ENCODE measurements around the gene MAGEB18. TPM values are rescaled to one million over a fixed set of nuclear protein-coding genes. Genes with fewer than 3 reads are reported as not detected.
A peak's percentile ranks its signal among the peaks of the same experiment; 100 is the strongest.

MAGEB18 gene
- total RNA-seq (2014; rRNA removed; shearing (Covaris generic)) (not detected in 2 replicates), polyA plus RNA-seq (2016; fragmentation: Nextera tagmentation; extraction: Ambion mirVana) (not detected in 2 replicates)
- long read RNA-seq: 0 reads

- no peaks in the 10 kb centered on the region; the same call in 2 of the 3 replicates for H3K9me3 Mint-ChIP-seq
- H3K4me1 ChIP-seq (ENCODE audit: insufficient read depth): no peaks in the 10 kb centered on the region
Observed at GRCh38 chrX:26138274-26138673, at the start of gene MAGEB18. TSS of gene MAGEB18 (plus strand) at chrX:26138343. CDS start at chrX:26138986, 643 bp downstream.

GRCh38 chrX:26100421-26100920 is 37.7 kb upstream of the MAGEB18 start:
- no peaks in the 10 kb centered on the region for H3K4me1 ChIP-seq (ENCODE audit: insufficient read depth)
- no peaks in the 10 kb centered on the region for H4K20me1 ChIP-seq (replicated peaks; ENCODE audit: insufficient read depth)
- no peaks in the 10 kb centered on the region for H3F3A ChIP-seq (replicated peaks; ENCODE audit: low read depth)
- no peak overlapping the region for H3K4me2 ChIP-seq
- H3K79me2 ChIP-seq (replicated peaks; ENCODE audit: insufficient read depth): no peaks in the 10 kb centered on the region
- H3K9me3 Mint-ChIP-seq: no peaks in the 10 kb centered on the region
- no peak overlapping the region for H3K27ac Mint-ChIP-seq
- H3K4me1 Mint-ChIP-seq: peaks cover 4% of the 10 kb centered on the region; the same call in 2 of the 3 replicates
- DNase-seq (ENCODE audit: low spot score) (no peak), ATAC-seq (no peak)
- no peak for TF ChIP-seq EZH2 (IDR thresholded peaks at IDR 0.05; ENCODE audit: low read depth, unreplicated experiment)
- TF ChIP-seq EZH2phosphoT487 (IDR thresholded peaks at IDR 0.05; ENCODE audit: unreplicated experiment): no peak
- TF ChIP-seq, protein P1, sequence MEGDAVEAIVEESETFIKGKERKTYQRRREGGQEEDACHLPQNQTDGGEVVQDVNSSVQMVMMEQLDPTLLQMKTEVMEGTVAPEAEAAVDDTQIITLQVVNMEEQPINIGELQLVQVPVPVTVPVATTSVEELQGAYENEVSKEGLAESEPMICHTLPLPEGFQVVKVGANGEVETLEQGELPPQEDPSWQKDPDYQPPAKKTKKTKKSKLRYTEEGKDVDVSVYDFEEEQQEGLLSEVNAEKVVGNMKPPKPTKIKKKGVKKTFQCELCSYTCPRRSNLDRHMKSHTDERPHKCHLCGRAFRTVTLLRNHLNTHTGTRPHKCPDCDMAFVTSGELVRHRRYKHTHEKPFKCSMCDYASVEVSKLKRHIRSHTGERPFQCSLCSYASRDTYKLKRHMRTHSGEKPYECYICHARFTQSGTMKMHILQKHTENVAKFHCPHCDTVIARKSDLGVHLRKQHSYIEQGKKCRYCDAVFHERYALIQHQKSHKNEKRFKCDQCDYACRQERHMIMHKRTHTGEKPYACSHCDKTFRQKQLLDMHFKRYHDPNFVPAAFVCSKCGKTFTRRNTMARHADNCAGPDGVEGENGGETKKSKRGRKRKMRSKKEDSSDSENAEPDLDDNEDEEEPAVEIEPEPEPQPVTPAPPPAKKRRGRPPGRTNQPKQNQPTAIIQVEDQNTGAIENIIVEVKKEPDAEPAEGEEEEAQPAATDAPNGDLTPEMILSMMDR (conservative IDR thresholded peaks at IDR 0.05; ENCODE audit: low read depth in 2 of 2): no peak
- TF ChIP-seq ZNF462 (CRISPR knock-in tag; IDR thresholded peaks at IDR 0.05): no peak
- TF ChIP-seq ZNF331 (CRISPR knock-in tag; IDR thresholded peaks at IDR 0.05; ENCODE audit: low read depth): no peak
- TF ChIP-seq ZNF114 (CRISPR knock-in tag; IDR thresholded peaks at IDR 0.05): no peak
- H3K36me3 ChIP-seq (ENCODE audit: insufficient read depth): no peaks in the 10 kb centered on the region
- H2AFZ ChIP-seq: no peak overlapping the region
- H3K4me3 Mint-ChIP-seq: no peak overlapping the region
- H3K27me3 Mint-ChIP-seq (ENCODE audit: insufficient read depth, low read depth, poor library complexity): no peaks in the 10 kb centered on the region
- H3K9me2 ChIP-seq (ENCODE audit: insufficient read depth): no peaks in the 10 kb centered on the region
- no peaks in the 10 kb centered on the region for H3K36me3 Mint-ChIP-seq (ENCODE audit: low read depth)
- H3K27me3 ChIP-seq (ENCODE audit: insufficient read depth): no peaks in the 10 kb centered on the region
- H3K4me3 ChIP-seq: no peak overlapping the region
- H3K27ac ChIP-seq (ENCODE audit: low read depth): no peak overlapping the region

More at GRCh38 chrX:26138274-26138673, at the start of gene MAGEB18:
- Histone ChIP-seq H3K4me3 (no peak within 1 kb of the TSS), H3K27ac (ENCODE audit: low read depth) (no peak within 1 kb of the TSS), H3K9me2 (ENCODE audit: insufficient read depth) (no peaks in the 10 kb centered on the region), H2AFZ (no peak within 1 kb of the TSS), H3K27me3 (ENCODE audit: insufficient read depth) (no peaks in the 10 kb centered on the region), H3F3A (replicated peaks; ENCODE audit: low read depth) (no peaks in the 10 kb centered on the region), H3K36me3 (ENCODE audit: insufficient read depth) (no peaks in the 10 kb centered on the region), H3K4me2 (no peak within 1 kb of the TSS), H3K79me2 (replicated peaks; ENCODE audit: insufficient read depth) (no peaks in the 10 kb centered on the region), H4K20me1 (replicated peaks; ENCODE audit: insufficient read depth) (no peaks in the 10 kb centered on the region)
- ATAC-seq (no peak), DNase-seq (ENCODE audit: low spot score) (peak; percentile 0)
- TF ChIP-seq NANOG (IDR thresholded peaks at IDR 0.05; ENCODE audit: borderline replicate concordance): no peak
- no peak for TF ChIP-seq CREB1 (CRISPR knock-in tag; IDR thresholded peaks at IDR 0.05; ENCODE audit: low read depth)
- TF ChIP-seq, protein P2, sequence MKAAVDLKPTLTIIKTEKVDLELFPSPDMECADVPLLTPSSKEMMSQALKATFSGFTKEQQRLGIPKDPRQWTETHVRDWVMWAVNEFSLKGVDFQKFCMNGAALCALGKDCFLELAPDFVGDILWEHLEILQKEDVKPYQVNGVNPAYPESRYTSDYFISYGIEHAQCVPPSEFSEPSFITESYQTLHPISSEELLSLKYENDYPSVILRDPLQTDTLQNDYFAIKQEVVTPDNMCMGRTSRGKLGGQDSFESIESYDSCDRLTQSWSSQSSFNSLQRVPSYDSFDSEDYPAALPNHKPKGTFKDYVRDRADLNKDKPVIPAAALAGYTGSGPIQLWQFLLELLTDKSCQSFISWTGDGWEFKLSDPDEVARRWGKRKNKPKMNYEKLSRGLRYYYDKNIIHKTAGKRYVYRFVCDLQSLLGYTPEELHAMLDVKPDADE (IDR thresholded peaks at IDR 0.05): no peak
- TF ChIP-seq STAT1 (IDR thresholded peaks at IDR 0.05; ENCODE audit: unreplicated experiment): no peak
- TF ChIP-seq ZNF114 (CRISPR knock-in tag; IDR thresholded peaks at IDR 0.05): no peak
- Mint-ChIP-seq H3K4me1 (no peaks in the 10 kb centered on the region), H3K4me3 (no peak within 1 kb of the TSS), H3K36me3 (ENCODE audit: low read depth) (no peaks in the 10 kb centered on the region), H3K27ac (no peak within 1 kb of the TSS), H3K27me3 (ENCODE audit: insufficient read depth, low read depth, poor library complexity) (no peaks in the 10 kb centered on the region)

Measured in GM23338 (cell line).